GM21825 (cell line): ENCODE data around the gene THAP6.
"Not testable (repeated sequence)": the region's sequence is repeated elsewhere in the genome, so short reads cannot be mapped to it uniquely, and the experiment has no call there.

Experiments used
- ATAC-seq: cut with Tn5 transposase; IDR thresholded peaks from one replicate; pipeline ENCODE4 v1.9.1; 2021; ENCODE audit warnings: mild to moderate bottlenecking, moderate library complexity; ENCODE audit not compliant: unreplicated experiment

Gene THAP6

DNA sequence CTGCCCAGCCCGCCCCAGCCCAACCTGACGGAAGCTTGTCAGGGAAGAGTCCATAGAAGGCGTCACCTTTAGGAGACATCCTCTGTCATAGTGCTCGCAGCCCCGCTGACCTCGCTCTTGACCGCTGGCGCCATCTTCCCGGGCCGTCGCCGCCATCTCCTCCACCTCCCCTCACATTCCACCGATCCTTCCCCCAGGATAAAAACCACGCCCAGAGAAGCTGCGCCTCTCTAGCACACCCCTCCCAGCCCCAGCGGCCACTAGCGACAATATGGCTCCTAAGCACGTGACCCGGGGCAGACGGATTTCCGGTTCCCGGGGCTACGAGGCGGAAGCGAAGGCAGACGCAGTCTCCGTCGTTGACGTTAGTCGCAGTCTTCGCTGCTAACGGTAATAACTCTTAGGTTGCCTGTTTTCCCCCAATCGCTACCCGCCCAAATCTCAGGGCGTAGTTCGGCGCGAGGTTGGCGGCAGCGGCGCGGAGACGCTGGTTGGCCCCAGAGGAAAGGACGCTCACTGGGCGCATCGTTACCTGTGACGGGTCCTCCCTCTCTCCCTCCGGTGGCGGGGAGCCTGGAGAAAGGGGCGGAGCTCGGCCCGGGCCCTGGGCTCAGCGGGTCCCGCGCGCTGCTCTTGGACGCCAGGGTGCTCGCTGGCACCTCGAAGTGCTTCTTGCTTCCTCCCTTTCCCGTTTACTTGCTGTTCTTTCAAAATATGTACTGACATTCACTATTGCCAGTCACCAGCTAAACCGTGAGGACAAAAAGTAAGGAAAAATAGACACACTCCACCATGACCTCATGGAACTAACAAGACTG is at the start of gene THAP6, which contains the start of gene RCHY1:
Gene THAP6, plus strand, starts transcription at position 343 of the 818 bp plus-strand sequence. CDS start 980 bp downstream, outside the sequence.
Gene RCHY1, minus strand, starts transcription at position 273 of the 818 bp plus-strand sequence. Its CDS starts 117 bp downstream, at position 156.
- peak; percentile 93 for ATAC-seq

GRCh38 chr4:75469896-75470295 is 44.4 kb upstream of the THAP6 start:
- ATAC-seq, result no peak

DNA sequence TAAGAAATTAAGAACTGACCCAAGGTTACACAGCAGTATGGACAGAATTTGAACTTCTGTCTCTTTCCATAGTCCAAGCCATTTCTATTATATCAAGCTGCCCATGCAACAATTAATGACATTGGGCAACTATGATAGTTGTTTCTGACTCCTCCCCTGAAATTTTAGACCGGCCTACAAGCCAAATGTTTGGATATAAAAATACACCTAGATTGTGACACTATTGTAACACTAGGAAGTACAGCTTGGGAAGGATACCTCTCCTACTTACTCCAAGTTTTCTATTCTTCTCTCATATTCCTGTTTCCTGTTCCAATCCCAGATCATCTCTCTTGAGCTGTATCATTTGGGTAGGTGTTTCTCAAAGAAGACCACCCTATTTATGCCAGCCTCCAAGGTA is 43.5 kb upstream of the THAP6 start:
- ATAC-seq, result no peak

GRCh38 chr4:75477201-75477600 is 37.1 kb upstream of the THAP6 start:
- no peak for ATAC-seq

DNA sequence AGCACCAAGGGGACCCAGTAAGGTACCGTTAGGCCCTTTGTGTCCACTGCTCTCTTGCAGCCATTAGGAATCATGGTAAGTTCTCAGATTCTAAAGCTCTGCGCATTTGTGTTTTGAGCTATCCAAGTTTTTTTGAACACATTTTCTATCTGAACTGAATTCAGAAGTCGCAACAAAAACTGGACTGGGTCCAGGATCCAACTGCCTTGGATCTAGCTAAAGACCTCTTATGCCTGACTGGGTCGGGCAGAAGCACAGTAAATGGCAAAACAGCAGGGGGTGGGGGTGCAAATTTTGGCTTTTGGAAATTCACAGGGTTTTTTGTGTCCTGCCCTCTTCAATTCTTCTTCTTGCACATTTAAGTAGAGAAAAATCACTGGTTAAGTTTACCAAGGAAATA is 30.1 kb upstream of the THAP6 start:
- ATAC-seq, result no peak

DNA sequence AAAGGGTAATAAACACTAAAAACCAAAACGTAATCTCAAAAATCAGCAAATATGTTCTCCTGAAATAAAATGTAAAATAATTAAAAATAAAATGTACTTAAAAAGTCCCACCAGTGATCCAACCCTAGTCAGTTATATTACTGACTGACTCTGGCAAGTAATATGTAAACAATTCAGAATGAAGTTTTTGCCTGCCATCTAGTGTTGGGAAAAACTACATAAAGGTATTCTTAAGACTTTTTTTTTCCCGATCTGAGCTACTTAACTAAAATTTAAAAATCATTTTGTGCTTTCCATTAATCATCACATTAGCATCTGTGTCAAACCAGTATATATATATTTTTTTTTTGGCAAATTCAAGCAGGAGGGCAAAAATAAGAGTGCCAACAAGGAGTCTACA is 24.1 kb upstream of the THAP6 start:
- no peak for ATAC-seq

- no peak for ATAC-seq
Observed at GRCh38 chr4:75494563-75494962, 19.7 kb upstream of the THAP6 start.

DNA sequence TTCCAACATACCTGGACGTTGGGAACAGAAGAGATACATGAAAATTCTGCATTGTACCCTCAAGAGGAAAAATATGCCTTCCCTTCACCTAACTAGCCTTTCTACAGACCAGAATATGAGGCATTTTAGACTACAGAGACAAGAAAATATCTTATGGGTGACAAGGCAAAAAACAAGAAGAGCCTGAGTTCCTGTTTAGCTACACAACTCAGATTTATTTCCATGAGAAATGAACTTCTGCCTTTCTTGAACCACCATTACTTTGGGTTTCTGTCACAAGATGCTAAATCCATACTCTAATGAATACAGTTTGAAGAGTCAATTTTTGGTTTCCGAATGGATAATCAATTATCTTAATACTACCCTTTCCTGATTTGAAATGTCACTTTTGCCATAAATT is 18.8 kb upstream of the THAP6 start:
- no peak for ATAC-seq

- ATAC-seq, result no peak
Observed at GRCh38 chr4:75496406-75496805, 17.9 kb upstream of the THAP6 start.

- no peak for ATAC-seq
Observed at GRCh38 chr4:75497133-75497532, 17.1 kb upstream of the THAP6 start.

GRCh38 chr4:75498041-75498440 is 16.2 kb upstream of the THAP6 start:
- ATAC-seq, result no peak

GRCh38 chr4:75499900-75500299 is 14.4 kb upstream of the THAP6 start:
- ATAC-seq, result no peak

DNA sequence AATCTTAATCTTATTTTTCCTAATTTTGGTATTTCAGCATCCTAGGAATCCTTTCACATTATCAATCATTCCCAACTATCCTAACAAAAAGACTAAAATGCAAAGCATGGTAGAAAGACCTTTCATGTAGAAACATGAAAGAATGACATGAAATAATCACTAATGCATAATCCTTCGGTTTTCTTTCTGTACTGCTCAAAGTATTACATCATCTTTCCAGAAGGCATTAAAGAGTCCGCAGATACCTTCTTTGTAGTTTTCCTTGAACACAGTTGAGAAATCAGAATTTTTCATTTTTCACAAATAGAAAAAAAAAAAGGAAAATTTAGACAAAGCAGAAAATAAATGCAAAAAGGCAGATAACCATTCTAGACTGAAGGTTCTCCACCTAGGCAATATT is 11.6 kb upstream of the THAP6 start:
- ATAC-seq, result no peak

- no peak for ATAC-seq
Observed at GRCh38 chr4:75505630-75506029, 8.6 kb upstream of the THAP6 start.

DNA sequence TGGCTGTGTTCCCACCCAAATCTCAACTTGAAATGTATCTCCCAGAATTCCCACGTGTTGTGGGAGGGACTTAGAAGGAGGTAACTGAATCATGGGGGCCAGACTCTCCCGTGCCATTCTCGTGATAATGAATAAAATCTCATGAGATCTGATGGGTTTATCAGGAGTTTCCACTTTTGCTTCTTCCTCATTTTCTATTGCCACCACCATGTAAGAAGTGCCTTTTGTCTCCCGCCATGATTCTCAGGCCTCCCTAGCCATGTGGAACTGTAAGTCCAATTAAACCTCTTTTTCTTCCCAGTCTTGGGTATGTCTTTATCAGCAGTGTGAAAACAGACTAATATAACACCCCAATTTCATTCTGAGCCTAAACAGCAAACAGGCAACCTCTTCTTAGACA is 4.7 kb upstream of the THAP6 start:
- ATAC-seq, result not testable (repeated sequence)

DNA sequence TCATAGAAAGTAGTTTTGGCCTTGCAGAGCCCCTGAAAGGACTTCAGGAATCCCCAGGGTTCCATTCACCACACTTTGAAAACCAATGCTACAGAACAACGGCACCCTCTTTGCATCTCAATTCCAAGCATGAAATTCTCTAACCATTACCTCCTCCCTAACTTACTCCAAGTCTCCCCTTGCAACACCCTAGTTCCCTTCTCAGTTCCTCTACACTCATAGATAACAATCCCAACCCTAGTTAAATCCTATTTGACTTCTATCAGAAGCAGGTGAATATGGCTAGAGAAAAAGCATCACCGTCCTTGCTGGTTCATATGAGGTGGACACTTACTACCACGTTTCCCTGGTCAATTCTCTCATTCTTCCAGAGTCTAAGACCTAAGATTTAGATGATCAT is 2.4 kb upstream of the THAP6 start:
- ATAC-seq, result no peak

GRCh38 chr4:75512386-75513211 is 1.7 kb upstream of the THAP6 start:
- ATAC-seq, result no peak

DNA sequence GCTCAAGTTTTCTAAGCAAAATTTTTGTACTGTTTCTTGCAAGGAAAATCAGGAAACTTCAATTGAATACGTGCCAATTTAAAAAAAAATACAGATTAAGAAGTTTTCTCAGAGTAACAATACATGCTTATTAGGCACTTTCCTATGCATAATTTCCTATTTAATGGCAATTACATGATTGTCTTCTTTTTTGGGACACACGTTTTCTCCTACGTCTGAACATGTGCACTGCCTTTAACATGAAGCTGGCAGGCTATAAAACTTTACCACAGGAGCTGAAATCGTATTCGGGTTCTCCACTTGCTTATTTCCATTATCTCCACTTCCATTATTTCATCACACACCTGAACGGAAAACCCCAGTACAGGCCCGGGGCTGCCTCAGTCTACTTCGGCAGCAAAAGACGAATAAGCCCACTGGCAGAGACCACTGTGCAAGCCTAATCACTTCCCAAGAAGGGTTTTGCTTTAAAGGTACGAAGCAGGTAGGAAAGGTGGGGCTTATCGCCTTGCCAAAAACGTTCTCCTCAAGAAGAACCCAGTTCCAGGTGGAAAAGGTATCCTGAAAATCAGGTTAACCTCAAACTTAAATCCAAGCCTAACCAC is 645 bp upstream of the THAP6 start:
- ATAC-seq, result no peak

DNA sequence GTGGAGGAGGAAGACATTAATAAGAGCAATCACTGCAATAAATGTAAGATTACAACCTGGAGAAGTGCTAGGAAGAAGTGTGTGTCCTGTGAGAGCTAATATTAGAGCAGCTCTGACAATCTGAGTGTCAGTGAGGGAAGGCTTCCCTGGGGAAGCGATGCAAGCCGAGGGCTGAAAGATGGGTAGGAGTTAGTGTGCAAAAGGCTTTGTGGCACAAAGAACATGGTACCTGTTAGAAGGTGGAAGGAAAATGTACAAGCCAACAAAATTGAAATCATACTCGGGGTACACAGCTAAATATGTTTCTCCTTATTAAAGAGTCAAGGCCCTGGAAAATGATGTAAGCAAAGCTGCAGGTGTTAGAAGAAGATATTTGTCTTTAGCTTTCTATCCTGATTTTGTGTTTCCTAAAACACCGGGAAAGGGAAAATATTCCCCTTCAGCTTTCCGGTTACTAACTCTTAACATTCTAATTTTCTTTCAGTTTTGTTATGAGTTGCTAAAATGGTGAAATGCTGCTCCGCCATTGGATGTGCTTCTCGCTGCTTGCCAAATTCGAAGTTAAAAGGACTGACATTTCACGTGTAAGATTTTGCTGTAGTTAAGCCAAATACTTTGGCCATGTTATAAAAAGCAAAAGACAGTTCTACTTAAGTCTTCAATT is 808 bp downstream of the THAP6 start:
- ATAC-seq, result peak; percentile 2

GRCh38 chr4:75516144-75516543 is 1.9 kb downstream of the THAP6 start:
- ATAC-seq, result no peak

GRCh38 chr4:75519452-75519851 is 5.2 kb downstream of the THAP6 start:
- not testable (repeated sequence) for ATAC-seq
